ENCODE data around the gene NFE2L2.

- no peak for TF ChIP-seq POLR2AphosphoS5 (IDR thresholded peaks at IDR 0.05; ENCODE audit: low read depth)
- TF ChIP-seq CTCF (conservative IDR thresholded peaks at IDR 0.05; ENCODE audit: low read depth in 2 of 2): no peak
- no peak for TF ChIP-seq EZH2phosphoT487 (IDR thresholded peaks at IDR 0.05; ENCODE audit: unreplicated experiment)
- no peak for TF ChIP-seq STAT1 (IDR thresholded peaks at IDR 0.05; ENCODE audit: unreplicated experiment)
- TF ChIP-seq JUNB (IDR thresholded peaks at IDR 0.05; ENCODE audit: unreplicated experiment): no peak
- TF ChIP-seq ZNF331 (CRISPR knock-in tag; IDR thresholded peaks at IDR 0.05; ENCODE audit: low read depth): no peak
- no peak for TF ChIP-seq CREB1 (CRISPR knock-in tag; IDR thresholded peaks at IDR 0.05; ENCODE audit: low read depth)
- no peak for TF ChIP-seq EZH2 (IDR thresholded peaks at IDR 0.05; ENCODE audit: low read depth, unreplicated experiment)
- no peak for TF ChIP-seq ZNF114 (CRISPR knock-in tag; IDR thresholded peaks at IDR 0.05)
- no peak for TF ChIP-seq REST (IDR thresholded peaks at IDR 0.05; ENCODE audit: unreplicated experiment)
- no peak for TF ChIP-seq NANOG (IDR thresholded peaks at IDR 0.05; ENCODE audit: borderline replicate concordance)
These were observed 2.4 kb downstream of the NFE2L2 start for GRCh38 chr2:177262092-177262491.

Measured in GM23338 (cell line).